ENCODE data around the gene SH3RF3. TPM values are rescaled to one million over a fixed set of nuclear protein-coding genes. Genes with fewer than 3 reads are reported as not detected.

Gene SH3RF3
- total RNA-seq, 3 donors from 2014 or later: 3.2 to 5.6 (median 4.6) TPM

DNA sequence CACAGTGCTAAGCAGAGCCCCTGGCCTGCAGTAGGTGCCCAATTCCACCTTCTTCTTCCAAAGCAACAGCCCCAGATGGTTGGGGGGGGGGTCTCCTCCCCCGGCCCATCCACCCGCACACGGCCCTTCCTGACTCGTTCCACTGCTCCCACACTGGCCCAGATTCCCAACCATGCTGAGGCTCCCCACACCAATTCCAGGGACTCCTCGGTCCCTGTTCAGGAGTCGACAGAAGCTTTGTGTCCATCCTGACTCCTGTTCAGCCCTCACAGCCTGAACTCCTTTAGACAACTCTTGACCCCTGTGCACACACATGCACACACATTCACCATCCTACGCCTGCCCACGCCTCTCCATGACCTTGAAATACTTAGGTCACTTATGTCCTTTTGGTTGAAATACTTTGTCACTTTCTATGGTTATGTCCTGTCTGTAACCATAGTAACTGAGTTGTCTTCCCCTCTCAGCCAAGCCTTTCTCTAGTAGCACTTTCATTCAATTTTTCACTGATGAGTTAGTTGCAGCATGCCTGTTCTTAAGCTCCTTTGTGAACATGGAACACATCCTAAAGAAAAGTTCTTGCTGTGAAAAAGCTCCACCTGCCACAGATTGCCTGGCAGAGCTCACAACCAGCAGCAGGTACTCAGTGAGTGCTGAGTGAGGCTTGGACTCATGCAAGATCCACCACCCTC lies 258.9 kb downstream of the SH3RF3 start:
- no peaks in the 10 kb centered on the region for H3K9me3 ChIP-seq
- H3K4me3 ChIP-seq: no peak overlapping the region

GRCh38 chr2:109391243-109391642 lies 262.2 kb downstream of the SH3RF3 start:
- Histone ChIP-seq H3K4me3 (no peak overlapping the region), H3K36me3 (no peaks in the 10 kb centered on the region), H3K27ac (no peak overlapping the region), H3K27me3 (no peaks in the 10 kb centered on the region), H3K4me1 (no peaks in the 10 kb centered on the region), H3K9me3 (no peaks in the 10 kb centered on the region)
- no peak for DNase-seq (ENCODE audit: low spot score in 2 of 2)
- TF ChIP-seq POLR2AphosphoS5 (IDR thresholded peaks at IDR 0.05): no peak
- TF ChIP-seq, protein P1, sequence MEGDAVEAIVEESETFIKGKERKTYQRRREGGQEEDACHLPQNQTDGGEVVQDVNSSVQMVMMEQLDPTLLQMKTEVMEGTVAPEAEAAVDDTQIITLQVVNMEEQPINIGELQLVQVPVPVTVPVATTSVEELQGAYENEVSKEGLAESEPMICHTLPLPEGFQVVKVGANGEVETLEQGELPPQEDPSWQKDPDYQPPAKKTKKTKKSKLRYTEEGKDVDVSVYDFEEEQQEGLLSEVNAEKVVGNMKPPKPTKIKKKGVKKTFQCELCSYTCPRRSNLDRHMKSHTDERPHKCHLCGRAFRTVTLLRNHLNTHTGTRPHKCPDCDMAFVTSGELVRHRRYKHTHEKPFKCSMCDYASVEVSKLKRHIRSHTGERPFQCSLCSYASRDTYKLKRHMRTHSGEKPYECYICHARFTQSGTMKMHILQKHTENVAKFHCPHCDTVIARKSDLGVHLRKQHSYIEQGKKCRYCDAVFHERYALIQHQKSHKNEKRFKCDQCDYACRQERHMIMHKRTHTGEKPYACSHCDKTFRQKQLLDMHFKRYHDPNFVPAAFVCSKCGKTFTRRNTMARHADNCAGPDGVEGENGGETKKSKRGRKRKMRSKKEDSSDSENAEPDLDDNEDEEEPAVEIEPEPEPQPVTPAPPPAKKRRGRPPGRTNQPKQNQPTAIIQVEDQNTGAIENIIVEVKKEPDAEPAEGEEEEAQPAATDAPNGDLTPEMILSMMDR (IDR thresholded peaks at IDR 0.05): no peak
- TF ChIP-seq POLR2A (IDR thresholded peaks at IDR 0.05): no peak
- intact Hi-C loops (cut with DNase I; ENCODE audit: low total_unique reads): no loop called here

More for the DNA sequence above, 258.9 kb downstream of the SH3RF3 start:
- TF ChIP-seq, protein P1 (IDR thresholded peaks at IDR 0.05): no peak
- TF ChIP-seq POLR2A (IDR thresholded peaks at IDR 0.05) (no peak), POLR2AphosphoS5 (IDR thresholded peaks at IDR 0.05) (no peak)
- intact Hi-C loops (cut with DNase I; ENCODE audit: low total_unique reads): no loop called here
- DNase-seq (ENCODE audit: low spot score in 2 of 2): no peak
- peaks cover 0 to 3% of the 10 kb centered on the region in 2 donors for H3K4me1 ChIP-seq
- no peaks in the 10 kb centered on the region for H3K36me3 ChIP-seq
- no peaks in the 10 kb centered on the region for H3K27me3 ChIP-seq
- H3K27ac ChIP-seq: no peak overlapping the region

DNA sequence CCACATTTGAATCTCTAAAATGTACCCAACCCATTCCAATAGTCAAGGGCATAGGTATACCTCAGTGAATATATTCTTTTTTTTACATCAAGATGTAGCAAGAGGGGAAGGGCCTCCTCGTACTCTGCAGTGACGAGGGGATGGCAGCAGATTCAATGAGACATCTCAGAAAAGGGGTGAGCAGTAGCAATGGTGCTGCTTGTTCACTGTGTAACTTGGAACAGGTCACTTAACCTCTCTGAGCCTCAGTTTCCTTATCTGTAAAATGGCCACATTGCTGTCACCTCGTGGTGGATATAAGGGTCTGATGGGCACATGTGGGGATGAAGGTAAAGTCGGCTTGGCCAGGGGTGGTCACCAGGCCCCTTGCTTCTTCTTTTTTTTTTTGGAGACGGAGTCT lies 263.1 kb downstream of the SH3RF3 start:
- H3K4me3 ChIP-seq: no peak overlapping the region
- no peaks in the 10 kb centered on the region for H3K36me3 ChIP-seq
- intact Hi-C loops (cut with DNase I; ENCODE audit: low total_unique reads): no loop called here
- no peak for DNase-seq (ENCODE audit: low spot score in 2 of 2)
- no peaks in the 10 kb centered on the region for H3K9me3 ChIP-seq
- H3K27ac ChIP-seq: no peak overlapping the region
- TF ChIP-seq, protein P1 (IDR thresholded peaks at IDR 0.05): no peak
- TF ChIP-seq POLR2AphosphoS5 (IDR thresholded peaks at IDR 0.05) (no peak), POLR2A (IDR thresholded peaks at IDR 0.05) (no peak)
- no peaks in the 10 kb centered on the region for H3K4me1 ChIP-seq
- no peaks in the 10 kb centered on the region for H3K27me3 ChIP-seq

DNA sequence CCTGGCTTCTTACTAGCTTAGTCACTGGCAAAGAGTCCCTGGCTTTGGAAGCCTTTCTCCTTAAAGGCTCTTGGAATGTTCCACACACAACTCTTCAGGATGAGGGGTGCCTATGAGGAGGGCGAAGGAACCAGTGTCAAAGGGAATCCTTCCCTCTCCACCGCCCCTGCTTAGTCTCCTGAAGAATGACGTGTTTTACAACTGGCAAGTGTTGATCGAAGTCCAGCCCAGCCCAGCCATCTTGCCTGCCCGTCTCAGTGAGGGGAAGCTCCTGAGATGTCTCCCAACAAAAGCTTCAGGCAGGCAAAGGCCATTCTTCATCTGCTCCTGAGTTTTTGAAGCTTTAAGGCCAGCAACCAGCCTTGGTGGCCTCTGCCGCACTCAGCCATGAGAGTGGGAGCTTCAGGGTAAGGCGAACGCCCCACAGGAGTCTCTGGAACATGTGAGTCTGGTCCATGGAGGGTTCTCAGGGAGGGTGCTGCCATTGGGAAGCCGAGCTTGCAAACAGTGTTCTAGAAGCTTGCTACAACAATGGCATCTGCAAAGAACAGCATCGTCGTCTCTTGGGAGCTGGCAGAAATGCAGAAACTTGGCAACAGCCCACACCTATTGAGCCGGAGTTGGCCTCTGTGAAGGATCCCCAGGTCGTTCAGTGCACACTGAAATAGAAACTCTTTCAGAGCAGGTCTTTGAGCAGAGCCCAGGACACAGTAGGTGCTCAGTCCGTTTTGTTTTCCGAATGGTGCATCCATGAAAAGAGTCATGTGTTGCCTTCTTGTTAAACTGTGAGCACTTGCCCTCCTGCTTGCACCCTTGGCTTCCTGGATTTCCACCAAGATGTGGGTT lies 264.0 kb downstream of the SH3RF3 start:
- Histone ChIP-seq H3K4me1 (no peaks in the 10 kb centered on the region), H3K27me3 (no peaks in the 10 kb centered on the region), H3K27ac (no peak overlapping the region), H3K36me3 (no peaks in the 10 kb centered on the region), H3K9me3 (no peaks in the 10 kb centered on the region), H3K4me3 (no peak overlapping the region)
- TF ChIP-seq POLR2A (IDR thresholded peaks at IDR 0.05): no peak
- no peak for TF ChIP-seq POLR2AphosphoS5 (IDR thresholded peaks at IDR 0.05)
- TF ChIP-seq, protein P1 (IDR thresholded peaks at IDR 0.05): no peak
- intact Hi-C loops (cut with DNase I; ENCODE audit: low total_unique reads): no loop called here
- no peak for DNase-seq (ENCODE audit: low spot score in 2 of 2)

DNA sequence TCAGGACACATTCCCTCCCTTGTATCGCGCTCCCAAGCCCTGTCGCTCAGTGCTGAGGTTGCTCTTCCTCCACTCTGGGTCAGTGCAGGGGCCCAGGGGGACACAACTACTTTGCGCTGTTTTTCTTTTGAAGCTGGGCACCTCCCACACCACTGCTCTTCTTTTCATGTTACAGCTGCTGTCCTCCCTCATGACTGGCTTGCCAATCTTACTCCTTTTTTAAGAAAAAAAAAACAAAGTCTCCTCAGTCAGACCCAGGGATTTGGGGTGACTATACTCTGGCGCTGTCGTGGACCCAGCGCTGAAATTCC lies 264.6 kb downstream of the SH3RF3 start:
- no peak for DNase-seq (ENCODE audit: low spot score in 2 of 2)
- intact Hi-C loops (cut with DNase I; ENCODE audit: low total_unique reads): no loop called here
- Histone ChIP-seq H3K9me3 (no peaks in the 10 kb centered on the region), H3K36me3 (no peaks in the 10 kb centered on the region), H3K4me1 (no peaks in the 10 kb centered on the region), H3K4me3 (no peak overlapping the region), H3K27ac (no peak overlapping the region), H3K27me3 (no peaks in the 10 kb centered on the region)
- TF ChIP-seq, protein P1 (IDR thresholded peaks at IDR 0.05): no peak
- TF ChIP-seq POLR2A (IDR thresholded peaks at IDR 0.05) (no peak), POLR2AphosphoS5 (IDR thresholded peaks at IDR 0.05) (no peak)

Measured in breast epithelium (tissue), 4 donors.